ENCODE measurements around the gene SORBS1.
A peak's percentile ranks its signal among the peaks of the same experiment; 100 is the strongest.

Gene SORBS1

DNA sequence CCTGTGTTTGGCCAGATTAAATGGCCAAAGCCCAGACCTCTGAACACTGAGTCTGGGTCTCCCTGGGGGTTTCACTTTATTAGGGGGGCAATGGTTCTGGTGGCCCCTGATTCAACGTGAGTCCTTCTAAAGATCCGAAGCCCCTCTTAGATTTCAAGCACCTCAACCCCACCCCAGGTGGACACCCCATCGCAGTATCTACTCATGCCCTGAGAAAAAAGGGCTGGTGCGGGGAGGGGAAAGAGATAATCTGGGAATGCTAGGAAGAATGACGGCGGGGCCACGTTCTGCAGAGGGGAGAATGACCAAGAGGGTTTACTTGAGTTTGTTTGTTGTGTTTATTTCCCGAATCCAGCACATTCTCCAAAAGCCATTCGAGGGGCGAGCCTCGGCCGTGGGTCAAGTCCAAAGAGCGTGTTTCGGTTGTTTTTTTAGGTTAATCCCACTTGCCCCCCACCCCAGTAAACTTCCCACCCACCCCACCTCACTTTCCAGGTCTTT lies 271.2 kb downstream of the SORBS1 start:
- no peak for DNase-seq (ENCODE audit: low read depth)

DNA sequence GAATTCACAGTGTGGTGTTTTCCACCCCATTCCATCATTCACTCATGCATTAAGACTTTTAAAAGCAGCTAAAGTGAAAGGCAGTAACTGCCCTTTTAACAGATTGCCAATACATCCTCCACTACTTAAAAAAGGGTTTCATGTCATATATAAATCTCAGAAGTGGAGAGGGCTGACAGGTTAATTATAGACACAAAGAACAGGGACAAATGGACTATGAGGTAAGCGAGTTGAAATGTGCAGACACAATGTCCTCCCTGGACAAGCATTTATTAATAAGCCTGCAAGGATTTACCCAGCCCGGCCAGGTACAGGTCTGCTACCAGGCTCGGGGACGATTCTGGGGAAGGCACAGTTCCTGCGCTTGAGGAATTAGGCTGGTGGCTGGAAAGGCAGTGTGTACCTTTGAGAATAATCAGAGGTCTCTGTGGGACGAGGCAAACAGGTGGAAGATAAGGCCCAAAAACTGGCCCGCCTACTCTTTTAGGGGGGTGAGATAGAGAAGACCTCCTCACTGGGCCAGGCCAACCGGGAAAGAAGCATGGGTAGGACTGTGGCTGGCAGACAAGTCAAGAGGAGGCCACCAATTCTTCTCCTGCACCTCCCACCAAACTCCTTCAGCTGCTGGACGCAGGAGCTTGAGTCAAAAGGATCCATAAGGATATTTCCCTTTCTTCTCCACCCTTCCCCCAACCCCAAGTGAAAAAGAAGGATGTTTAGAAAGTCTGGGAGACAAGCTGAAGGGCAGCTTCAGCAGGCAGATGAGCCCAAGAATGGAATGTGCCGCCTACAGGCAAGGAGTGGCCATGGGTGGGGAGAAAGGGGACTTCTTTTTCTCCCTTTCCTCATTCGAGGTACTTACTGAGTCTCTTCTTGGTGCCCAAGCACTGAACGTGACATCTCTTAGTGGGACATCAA lies 271.9 kb downstream of the SORBS1 start:
- no peak for DNase-seq (ENCODE audit: low read depth)

DNA sequence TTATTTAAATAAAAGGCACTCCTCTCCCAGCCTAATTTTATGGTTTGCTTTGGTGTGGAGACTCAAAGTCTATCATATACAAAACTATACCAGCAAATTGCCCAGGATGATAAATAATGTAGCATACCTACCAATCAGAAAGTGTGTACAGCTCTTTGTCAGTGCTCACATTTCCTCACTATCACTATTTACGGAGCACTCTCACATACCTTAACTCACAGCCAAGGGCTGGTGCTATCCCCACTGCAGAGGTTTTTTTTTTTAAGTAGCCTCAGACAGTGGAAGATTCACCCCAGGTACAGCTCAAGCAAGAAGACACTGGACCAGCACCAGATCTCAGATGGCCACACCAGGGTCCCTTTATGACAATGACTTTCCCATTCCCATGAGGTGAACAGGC lies 272.9 kb downstream of the SORBS1 start:
- DNase-seq (ENCODE audit: low read depth), result no peak

DNA sequence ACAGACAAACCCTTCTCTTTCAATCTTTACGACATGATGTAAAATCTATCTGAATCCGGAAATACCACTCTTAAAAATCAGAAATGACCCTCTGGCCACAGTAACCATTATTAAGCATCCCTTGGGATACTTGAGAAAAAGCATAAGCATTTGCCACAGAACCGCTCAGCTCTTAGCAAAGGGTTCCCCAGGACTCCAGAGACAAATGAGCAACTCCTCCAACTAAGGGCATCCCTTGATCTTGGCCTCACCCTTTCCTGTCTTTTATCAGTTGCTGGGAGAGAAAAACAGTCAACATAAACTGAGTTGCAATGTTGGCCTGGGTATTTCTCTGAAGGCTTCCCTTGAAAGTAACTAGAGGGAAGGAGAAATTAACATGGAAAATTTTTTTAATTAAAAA lies 273.9 kb downstream of the SORBS1 start:
- DNase-seq (ENCODE audit: low read depth), result no peak

DNA sequence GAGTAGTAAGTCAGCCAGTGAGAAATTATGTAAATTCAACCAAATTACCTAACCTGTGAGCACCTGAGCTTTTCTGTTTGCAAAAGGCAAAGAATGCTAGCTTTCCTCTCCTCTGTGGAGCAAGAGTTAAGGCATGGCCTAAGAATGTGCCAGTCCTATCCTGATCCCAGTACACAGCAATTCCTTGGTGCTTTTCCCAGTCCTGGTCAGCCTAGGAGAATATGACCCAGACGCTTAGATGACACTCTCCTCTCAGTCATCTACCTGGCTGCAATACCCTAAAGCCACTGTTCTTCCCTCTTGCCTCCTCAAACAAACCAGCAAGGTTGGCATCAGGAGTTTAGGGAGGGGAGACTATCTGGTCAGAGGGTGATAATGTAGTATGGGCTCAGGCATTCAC lies 274.5 kb downstream of the SORBS1 start:
- no peak for DNase-seq (ENCODE audit: low read depth)

DNA sequence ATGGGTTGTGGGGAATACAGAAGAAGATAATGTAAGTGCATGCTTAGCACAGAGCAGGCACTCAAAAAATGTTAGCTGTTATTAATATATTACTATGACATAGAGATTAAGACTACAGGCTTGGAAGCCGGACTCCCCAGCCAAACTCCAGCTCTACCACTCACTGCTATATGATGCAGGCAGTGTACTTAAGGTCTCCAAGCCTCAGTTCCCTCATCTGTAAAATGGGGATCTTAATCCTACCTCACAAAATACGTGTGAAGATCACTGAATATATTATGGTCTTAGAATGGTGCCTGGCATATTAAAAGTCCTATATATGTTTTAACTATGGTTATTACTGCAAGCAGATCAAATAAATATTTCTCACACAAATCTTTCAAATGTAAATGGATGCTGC lies 275.6 kb downstream of the SORBS1 start:
- no peak for DNase-seq (ENCODE audit: low read depth)

DNA sequence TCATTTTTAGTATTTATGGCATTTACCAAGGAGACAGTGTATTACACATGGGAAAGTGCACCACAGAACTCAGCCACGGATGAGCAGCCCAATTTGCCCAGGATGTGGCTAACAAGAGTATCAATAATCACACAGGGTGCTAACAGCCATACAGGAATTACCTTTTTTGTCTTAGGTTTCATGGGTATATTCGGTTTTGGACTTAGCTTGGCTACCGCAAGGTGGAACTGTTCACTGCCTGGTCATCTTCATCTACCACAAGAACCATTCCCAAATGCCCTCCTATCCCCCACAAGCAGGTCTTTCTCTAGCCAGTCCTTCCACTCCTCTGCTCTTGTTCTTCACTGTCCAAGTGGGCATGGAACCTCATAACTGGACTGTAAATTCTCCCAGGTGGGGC lies 276.4 kb downstream of the SORBS1 start:
- DNase-seq (ENCODE audit: low read depth), result no peak

DNA sequence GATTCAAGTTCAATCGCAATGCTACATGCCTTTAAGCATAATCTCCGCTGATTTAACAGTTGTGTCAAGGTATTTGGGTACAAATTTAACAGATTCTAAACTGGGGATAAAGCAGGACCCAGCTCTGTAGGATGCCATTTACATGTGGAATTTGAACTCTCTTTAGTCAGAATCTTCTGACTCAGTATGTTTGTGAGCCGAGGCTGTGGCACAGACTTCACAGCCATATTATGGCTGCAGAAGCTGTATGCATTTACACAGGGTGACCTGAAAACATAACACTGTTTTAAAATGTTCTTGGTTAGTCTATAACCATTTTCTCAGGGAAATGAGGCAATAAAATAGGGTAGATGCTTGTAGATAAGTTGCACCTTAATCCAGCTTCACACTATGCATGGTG lies 279.1 kb downstream of the SORBS1 start:
- no peak for DNase-seq (ENCODE audit: low read depth)

DNA sequence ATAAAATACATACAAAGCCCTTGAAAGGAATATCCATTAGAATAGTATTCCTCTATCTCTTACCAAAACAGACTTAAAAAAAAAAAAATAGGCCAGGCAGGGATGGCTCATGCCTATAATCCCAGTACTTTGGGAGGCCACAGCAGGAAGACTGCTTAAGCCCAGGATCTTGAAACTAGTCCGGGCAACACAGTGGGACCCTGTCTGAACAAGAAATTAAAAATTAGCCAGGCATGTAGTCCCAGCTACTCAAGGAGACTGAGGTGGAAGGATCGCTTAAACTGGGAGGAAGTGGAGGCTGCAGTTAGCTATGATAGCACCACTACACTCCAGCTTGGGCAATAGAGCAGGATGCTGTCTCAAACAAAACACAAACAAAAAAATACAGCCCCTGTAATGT lies 280.0 kb downstream of the SORBS1 start:
- DNase-seq (ENCODE audit: low read depth), result no peak

DNA sequence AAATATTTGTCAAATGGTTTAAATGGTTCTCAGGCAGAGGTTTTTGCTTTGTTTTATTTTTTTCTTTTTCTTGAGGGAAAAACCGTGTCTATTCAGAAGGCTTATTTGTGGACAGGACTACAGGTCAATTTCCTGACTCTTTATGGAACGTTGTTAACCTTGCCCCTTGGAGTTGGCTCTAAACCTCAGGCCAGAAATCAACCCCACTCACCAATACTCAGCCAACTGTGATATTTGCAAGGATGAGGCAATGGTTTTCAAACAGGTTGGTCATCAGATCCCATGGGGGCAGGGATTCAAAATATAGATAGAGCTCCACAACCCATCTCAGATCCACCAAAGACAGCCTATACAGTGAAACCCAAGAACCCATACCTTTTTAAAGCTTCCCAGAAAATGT lies 280.5 kb downstream of the SORBS1 start:
- DNase-seq (ENCODE audit: low read depth), result no peak

DNA sequence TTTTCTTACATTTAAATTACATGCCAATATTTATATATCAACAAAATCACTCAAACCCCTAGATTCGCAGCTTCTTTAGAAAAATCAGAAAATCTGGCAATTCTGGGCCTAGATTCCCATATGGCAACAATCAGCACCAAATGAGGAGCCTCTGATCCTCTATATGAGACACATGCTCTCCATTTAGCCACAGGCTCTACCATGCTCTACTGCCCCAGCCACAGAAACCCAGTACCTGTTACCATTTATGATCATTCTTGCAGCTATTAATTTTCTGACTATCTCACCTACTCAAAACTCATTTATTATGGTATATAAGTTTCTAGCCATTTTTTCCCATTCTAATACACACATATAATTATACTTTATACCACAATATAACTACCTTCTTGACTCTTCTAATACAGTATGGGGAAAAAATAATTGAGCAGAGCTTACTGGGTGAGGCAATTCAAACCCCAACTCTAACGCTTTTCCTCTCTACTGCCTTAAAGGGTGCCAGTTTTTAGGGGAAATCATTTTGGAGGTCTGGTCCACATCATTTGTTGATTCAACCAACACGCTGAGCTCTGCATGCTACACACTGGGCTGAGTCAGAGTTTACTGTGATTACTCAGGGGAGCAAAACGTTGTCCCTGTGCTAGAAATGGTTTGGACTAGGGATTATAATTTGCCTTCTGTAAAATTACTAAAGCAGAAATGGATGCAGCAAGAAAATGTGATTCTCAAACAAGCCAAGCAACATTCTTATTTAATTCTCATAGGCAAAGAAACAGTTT lies 281.9 kb downstream of the SORBS1 start:
- no peak for DNase-seq (ENCODE audit: low read depth)

DNA sequence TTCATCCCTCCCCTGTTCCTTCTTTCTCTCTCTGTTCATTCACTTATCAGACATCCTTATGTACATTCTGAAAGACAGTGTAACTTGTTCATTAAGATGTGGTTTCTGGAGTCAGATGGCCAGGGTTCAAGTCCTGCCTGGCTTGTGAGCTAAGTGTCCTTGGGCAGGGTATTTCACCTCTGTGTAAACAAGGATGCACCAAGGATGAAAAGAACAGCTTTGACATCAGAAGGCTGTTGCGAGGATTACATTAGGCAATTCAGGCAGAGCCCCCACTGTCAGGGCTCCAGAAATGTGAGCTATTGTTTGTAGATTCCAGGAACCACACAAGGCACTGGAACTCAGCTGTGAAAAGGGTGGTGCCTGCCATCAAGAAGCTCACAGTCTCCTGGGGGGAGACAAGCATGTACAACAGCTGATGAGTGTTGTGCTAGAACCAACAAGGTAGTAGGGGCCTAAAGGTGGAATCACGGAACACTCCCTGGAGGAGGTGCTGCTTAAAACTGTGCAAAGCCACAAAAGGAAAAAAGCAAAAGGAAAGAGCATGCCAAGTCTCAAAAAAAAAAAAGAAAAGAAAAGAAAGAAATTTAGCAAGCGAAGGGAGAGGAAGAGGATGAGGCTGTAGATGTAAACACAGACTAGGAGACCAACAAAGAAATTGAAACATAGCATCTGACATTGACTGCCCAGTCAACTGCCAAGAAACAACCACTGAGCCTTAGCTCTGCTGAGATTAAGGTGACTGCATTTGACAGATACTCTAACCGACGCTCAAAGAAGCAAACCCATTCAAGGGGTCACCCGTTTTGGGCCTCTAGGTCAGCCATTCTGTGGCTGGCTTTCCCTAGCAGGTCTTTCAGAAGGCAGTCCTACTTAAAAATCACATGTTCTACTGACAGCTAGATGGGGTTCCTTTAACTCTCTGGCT lies 282.8 kb downstream of the SORBS1 start:
- DNase-seq (ENCODE audit: low read depth), result peak; percentile 44

DNA sequence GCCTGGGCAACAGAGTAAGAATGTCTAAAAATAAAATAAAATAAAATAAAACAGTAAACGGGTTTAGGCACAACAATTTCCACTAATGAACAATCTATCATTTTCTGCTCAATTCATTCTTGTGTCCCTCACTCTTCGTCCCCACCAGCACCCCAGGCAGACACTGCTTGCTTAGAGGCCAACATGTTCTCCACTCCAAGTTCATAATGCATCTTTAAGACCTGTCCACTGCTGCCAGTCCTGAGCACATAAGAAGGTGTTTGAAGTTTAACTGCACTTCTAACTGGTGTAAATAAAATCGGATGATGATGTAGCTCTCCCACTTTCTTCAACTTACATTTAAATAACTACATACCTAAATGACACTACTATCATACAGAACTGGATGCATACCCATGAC lies 283.6 kb downstream of the SORBS1 start:
- DNase-seq (ENCODE audit: low read depth), result no peak

DNA sequence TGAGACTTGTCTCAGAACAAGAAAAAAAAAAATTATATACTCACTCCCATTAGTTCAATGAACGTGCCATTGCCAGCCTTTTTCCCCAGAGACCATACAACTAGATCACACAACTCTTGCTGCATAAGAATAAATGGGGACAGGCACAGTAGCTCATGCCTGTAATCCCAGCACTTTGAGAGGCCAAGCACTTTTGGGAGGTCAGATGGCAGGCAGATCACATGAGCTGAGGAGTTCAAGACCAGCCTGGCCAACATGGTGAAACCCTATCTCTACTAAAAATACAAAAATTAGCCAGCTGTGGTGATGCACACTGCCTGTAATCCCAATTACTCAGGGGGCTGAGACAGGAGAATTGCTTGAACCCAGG lies 284.0 kb downstream of the SORBS1 start:
- no peak for DNase-seq (ENCODE audit: low read depth)

DNA sequence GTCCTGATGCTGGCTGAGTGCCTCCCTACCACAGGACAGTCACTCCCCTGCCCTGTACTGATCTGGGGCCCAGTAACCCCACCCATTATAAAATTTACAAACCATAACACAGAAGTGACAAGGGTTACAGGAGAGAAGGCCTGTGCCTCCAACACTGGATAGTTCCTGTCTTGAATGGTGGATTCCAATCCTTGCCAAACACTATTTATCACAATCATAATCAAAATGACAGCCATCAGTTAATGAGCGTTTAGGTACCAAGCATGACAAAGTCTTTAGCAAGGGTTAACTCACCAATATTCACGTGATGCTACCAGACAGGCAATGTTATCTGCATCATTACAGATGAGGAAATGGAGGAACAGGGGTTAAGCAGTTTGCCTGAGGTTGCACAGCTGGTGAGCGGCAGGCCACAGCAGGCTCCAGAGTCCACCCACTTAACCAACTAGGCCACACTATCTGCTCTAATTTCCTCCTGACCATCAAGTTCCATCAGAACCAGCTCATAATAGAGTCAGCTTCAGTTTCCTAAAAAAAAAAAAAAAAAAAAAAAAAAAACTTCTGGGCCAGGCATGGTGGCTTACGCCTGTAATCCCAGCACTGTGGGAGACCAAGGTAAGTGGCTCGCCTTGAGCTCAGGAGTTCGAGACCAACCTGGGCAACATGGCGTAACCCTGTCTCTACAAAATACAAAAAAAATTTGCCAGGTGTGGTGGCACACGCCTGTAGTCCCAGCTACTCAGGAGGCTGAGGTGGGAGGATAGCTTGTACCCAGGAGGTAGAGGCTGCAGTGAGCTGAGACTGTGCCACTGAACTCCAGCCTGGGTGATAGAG lies 284.6 kb downstream of the SORBS1 start:
- DNase-seq (ENCODE audit: low read depth), result no peak

DNA sequence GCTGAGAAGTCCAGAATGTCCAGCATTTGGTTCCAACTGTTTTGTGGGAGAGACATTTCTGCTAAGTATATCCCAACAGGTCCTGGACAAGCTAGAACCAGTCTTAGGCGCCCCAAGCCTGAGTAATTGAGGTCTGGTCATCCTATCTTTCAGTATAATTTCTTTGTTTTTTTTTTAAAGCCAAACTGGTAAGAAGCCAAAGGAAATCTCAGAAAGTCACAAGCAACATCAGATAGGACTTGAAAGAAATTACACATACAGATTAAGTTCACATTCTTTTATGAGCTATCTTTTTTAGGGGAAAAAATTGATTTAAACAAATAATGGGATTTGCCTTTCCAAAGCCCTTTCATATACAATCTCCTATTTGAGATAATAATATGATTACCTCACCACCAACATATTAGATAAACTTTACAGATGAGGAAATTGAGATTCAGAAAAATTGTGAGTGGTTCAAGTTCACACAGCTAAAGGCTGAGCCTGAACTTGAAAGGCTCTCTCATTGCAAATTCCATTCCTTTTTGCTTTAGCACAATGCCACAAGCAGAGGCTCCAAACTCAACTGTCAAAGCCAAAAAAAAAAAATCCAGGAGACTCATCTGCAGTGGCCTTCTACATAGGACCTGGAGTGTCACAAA lies 285.3 kb downstream of the SORBS1 start:
- DNase-seq (ENCODE audit: low read depth), result no peak

DNA sequence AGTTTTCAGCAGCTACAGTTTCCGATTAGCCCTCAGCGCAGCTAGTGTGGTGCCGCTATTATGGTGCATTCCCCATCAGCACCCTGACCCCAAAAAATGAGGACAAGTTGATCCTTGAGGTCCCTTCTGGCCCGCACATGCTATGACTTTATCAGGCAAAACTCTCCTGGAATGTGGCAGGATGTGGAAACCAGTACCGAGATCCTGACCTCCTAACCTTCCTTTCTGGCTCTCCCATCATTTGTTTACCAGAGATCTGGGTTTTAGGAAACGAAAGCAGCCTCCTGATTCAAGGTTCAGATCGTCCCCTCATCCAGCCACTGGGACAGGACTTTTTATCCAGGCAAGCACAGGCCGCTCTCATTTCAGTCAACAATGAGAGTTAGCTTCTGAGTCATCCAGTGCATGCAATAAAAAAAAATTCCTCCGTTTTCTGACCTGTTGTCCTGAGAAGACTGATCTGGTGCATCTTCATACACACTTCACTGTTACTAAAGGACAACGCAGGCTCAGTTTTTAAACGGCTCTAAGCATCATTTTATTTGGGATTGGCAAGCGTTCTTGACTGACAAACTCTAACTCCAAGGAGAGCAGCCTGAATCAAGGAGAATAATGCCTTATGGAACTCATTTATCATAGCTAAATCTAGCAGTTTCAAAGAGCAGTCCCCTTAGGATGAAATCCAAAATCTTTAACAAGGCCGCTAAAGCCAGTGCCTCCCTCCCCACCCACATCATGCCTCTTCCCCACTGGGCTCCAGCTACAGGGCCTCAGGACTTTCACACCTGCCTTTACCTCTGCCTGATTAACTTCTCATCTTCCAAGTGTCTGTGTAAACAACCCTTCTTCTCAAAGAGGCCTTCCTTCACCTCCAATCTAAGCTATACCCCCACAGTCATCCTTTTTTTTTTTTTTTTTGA lies 287.5 kb downstream of the SORBS1 start:
- peak; percentile 31 for DNase-seq (ENCODE audit: low read depth)

DNA sequence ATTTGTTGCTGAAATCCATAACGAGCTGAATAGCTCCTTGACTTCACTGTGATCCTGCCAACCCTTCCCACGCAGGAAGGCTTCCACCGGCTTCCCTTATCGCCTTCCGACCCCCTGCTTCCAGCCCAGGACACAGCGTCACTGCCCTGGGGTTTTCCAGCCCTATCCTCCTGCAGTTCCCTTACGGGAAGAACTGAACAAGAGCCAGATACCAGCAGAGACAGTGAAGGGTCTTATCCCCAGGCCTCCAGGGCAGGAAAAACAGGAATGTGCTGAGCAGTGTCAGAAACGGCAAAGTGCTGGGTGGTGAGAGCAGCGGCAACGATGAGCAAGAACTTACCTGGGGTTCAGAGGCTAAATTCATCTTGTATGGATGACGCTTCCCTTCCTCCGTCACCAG lies 292.7 kb downstream of the SORBS1 start:
- DNase-seq (ENCODE audit: low read depth), result no peak

DNA sequence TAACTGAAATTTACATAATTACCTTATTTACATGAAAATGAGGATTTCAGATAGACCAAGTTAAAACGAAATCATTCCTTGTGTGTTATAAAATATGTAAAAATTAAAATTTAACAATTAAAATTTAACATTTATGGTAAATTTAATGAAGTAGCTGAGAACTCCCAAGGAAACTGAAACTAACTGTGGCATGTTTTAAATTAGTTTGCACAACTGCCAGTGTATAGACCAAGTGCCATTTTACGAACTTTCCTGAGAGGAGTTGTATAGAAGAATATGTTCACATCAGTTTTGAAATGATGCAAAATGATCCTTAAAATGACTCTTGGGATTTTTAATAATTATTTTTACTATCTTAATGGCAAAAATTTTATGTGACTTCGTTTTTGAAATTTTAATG lies 293.9 kb downstream of the SORBS1 start:
- no peak for DNase-seq (ENCODE audit: low read depth)

DNA sequence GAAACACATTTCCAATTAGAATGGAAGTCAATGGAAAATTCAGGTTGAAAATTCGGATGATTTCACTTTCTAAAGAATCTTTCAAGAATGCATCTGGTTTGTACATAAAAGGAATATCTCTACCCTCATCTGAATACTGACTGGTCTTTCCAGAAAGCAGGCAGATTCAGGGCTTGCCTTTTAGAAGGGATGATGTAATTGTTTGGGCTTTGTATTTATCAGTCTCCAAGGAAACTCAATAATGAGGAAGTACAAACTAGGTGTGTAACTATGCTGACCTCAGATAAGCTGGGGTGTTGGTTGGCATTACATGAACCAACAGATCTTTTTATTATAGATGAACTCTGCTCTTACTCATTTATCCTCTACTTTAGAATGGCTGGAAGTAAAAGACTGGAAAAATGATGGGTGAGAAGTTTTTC lies 294.5 kb downstream of the SORBS1 start:
- peak; percentile 41 for DNase-seq (ENCODE audit: low read depth)
